Fibroblast of mammary gland (primary cell): ENCODE measurements around the gene EPN3.

Experiments
- DNase-seq: peaks from one replicate; pipeline ENCODE4 v3.0.0-alpha.2; 2010; ENCODE audit warnings: low read depth
- H3K4me3 ChIP-seq: 2 replicates; pipeline ENCODE4 v1.5.1; 2011; ENCODE audit warnings: low read depth, mild to moderate bottlenecking, low read length, moderate library complexity; ENCODE audit not compliant: control insufficient read depth
- CTCF ChIP-seq: conservative IDR thresholded peaks from 2 replicates; pipeline ENCODE4 v1.5.1; 2011; ENCODE audit warnings: low read depth, low read length, inconsistent platforms; ENCODE audit not compliant: control insufficient read depth, insufficient read depth

EPN3 gene

DNA sequence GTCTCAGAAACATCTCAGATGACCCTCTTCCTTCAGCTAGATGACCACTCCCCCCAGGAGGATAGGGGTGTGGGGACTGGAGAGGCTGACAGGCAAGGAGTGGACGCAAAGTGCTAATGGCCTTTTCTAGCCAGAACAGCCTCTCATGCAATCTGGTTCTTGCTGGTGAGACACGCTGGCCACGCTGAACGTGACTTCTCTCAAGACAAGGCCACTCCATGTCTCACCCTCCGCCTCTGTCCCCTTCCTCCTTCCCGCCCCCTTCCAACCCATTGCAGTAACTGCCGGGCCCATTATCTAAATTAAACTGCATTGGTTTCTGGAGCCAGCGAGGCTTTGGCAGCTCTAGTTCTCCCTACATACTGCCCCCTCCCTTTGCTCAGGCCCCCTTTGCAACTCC, 37.5 kb downstream of the EPN3 start:
- no peak overlapping the region for H3K4me3 ChIP-seq
- TF ChIP-seq CTCF, result no peak
- DNase-seq, result no peak

DNA sequence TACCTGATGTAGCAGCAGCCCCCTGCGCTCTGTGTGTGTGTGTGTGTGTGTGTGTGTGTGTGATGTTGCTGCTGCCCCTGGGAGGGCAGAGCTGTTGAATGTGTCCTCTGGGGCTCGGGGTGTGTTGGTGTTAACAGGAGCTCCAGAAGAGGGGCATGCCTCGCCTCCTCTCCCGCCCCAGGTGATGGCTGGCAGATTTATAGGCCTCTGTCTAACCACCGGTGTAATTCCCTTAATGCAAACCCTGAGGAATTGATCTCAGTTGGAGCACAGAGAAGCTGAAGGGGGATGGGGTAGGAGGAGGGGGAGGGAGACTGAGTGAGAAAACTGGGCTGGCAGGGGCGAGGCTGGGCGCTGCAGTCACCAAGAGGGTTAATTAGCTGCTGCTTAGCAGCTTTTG, 38.0 kb downstream of the EPN3 start:
- no peak for DNase-seq
- H3K4me3 ChIP-seq, result no peak overlapping the region
- TF ChIP-seq CTCF, result no peak

DNA sequence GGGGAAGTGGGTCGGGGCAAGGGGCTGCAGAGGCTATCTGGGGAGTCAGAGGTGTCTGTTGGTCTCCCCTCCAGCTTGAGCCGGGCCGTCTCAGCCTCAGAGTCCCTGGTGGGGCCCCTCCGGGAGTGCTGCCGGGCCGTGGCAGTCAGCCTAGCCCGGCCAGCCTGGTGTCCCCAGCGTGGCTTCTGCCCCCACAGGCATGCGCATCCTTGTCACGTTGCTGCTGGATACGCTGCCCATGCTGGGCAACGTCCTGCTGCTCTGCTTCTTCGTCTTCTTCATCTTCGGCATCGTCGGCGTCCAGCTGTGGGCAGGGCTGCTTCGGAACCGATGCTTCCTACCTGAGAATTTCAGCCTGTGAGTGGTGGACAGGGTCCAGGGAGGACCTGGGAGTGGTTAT, 39.1 kb downstream of the EPN3 start:
- DNase-seq, result no peak
- no peak for TF ChIP-seq CTCF

DNA sequence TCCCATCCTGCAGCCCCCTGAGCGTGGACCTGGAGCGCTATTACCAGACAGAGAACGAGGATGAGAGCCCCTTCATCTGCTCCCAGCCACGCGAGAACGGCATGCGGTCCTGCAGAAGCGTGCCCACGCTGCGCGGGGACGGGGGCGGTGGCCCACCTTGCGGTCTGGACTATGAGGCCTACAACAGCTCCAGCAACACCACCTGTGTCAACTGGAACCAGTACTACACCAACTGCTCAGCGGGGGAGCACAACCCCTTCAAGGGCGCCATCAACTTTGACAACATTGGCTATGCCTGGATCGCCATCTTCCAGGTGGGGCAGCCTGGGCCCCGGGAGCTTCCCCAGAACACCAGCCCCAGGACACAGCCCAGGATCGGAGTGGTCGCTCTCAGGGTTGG, 40.0 kb downstream of the EPN3 start:
- no peak overlapping the region for H3K4me3 ChIP-seq
- no peak for TF ChIP-seq CTCF

More for the DNA sequence above, 39.1 kb downstream of the EPN3 start:
- H3K4me3 ChIP-seq, result no peak overlapping the region

DNA sequence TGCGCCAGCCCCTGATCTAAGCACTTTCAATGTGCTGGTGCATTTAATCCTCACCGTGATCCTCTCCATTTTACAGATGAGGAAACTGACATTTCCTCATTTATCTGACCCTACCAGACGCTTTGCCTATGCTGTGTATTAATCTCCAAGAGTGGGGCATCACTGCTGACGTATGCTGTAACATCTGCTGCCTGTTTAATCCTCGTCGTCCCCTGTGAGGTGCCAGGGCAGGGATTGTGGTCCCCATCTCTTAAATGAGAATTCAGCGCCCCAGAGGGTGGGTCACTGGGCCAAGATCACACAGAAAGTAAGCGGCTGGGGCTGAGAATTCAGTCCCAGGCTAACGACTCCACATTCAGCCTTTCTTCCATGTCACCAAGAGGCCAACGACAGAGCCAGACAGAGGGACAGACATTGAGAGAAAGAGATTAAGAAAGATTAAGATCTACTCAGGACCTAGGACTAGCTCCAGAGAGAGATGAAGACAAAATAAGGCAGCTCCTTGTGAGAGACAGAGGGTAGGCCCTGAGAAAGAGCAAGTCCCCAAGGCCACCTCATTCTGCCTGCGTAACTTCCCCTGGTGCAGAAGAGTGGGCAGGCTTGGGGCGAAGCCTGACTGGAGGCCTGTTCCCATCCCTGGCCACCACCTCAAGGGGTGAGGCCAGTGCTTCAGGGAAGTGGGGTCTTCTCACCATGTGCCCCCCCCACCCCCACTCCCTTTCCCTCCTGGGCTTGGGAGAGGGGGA, 41.5 kb downstream of the EPN3 start:
- no peak for TF ChIP-seq CTCF
- no peak for DNase-seq

More for the DNA sequence above, 40.0 kb downstream of the EPN3 start:
- no peak for DNase-seq

GRCh38 chr17:50575581-50576210, 43.2 kb downstream of the EPN3 start:
- DNase-seq, result no peak
- no peak for TF ChIP-seq CTCF
- no peak overlapping the region for H3K4me3 ChIP-seq

More for the DNA sequence above, 41.5 kb downstream of the EPN3 start:
- H3K4me3 ChIP-seq, result no peak overlapping the region
